ENCODE data around the gene REL.

REL gene

DNA sequence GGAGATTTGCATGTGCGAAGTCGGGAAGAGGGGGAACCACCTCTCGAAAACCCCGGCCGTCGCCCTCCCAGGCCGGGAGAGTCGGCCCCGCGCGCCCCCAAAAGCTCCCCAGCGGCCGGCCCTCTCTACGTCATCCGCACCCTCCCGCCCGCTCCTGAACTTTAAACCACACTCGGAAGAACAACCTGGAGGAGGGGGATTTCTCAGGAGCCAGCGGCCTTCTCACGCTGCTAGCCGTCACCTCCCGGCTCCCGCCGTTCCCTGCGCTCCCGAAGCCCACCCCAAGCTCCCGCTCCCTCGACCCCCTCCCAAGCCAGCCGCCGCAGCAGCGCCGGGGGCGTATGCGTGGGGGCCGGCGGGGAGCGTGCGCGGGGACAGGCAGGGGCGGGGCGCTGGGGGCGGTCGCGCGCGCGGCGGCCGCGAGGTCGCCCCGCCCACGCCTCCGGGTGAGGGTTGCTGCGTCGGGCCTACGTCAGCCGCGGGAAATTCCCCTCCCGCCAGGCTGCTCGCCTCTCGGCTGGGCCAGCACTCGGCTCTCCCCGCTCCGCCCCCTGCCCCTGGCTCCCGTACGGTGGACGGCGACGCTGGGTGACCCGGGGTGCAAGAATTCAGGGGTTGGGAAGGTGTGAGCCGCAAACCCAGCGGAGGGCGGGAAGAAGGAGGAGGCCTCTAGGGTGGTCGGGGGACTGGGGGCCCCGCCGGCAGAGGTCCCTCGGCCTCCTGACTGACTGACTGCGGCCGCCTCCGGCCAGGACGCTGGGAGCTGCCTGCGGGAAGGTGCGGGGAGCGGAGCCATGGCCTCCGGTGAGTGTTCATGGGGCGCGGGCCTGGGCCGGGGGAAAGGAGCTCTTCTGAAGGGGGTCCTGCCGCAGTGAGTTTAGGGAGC, at the start of gene REL (continued):
- TF ChIP-seq, protein P1, sequence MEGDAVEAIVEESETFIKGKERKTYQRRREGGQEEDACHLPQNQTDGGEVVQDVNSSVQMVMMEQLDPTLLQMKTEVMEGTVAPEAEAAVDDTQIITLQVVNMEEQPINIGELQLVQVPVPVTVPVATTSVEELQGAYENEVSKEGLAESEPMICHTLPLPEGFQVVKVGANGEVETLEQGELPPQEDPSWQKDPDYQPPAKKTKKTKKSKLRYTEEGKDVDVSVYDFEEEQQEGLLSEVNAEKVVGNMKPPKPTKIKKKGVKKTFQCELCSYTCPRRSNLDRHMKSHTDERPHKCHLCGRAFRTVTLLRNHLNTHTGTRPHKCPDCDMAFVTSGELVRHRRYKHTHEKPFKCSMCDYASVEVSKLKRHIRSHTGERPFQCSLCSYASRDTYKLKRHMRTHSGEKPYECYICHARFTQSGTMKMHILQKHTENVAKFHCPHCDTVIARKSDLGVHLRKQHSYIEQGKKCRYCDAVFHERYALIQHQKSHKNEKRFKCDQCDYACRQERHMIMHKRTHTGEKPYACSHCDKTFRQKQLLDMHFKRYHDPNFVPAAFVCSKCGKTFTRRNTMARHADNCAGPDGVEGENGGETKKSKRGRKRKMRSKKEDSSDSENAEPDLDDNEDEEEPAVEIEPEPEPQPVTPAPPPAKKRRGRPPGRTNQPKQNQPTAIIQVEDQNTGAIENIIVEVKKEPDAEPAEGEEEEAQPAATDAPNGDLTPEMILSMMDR (tag by site-specific recombination; IDR thresholded peaks at IDR 0.05), result peak; percentile 70
- TF ChIP-seq GLIS2 (tag by site-specific recombination; IDR thresholded peaks at IDR 0.05) (peak; percentile 91), SP3 (tag by site-specific recombination; IDR thresholded peaks at IDR 0.05) (peak; percentile 62; the same call in 1 of the 2 replicates), ZNF701 (tag by site-specific recombination; IDR thresholded peaks at IDR 0.05) (no peak), ZNF221 (tag by site-specific recombination; IDR thresholded peaks at IDR 0.05; ENCODE audit: borderline replicate concordance) (no peak), ZNF830 (tag by site-specific recombination; IDR thresholded peaks at IDR 0.05; ENCODE audit: low read depth) (no peak), ZBTB7A (tag by site-specific recombination; IDR thresholded peaks at IDR 0.05; ENCODE audit: low read depth) (no peak), GLIS1 (tag by site-specific recombination; IDR thresholded peaks at IDR 0.05) (peak; percentile 70), ZNF654 (tag by site-specific recombination; IDR thresholded peaks at IDR 0.05; ENCODE audit: low read depth) (no peak), ZSCAN23 (tag by site-specific recombination; IDR thresholded peaks at IDR 0.05) (no peak; the same call in 1 of the 2 replicates), ZNF621 (tag by site-specific recombination; IDR thresholded peaks at IDR 0.05) (no peak), ZNF394 (tag by site-specific recombination; IDR thresholded peaks at IDR 0.05; ENCODE audit: borderline replicate concordance) (peak; percentile 13; the same call in 1 of the 2 replicates), YY1 (tag by site-specific recombination; IDR thresholded peaks at IDR 0.05) (peak; percentile 49; the same call in 1 of the 2 replicates), ZNF76 (tag by site-specific recombination; IDR thresholded peaks at IDR 0.05; ENCODE audit: borderline replicate concordance, low read depth) (peak; percentile 64; the same call in 1 of the 2 replicates), ZFP37 (tag by site-specific recombination; IDR thresholded peaks at IDR 0.05) (peak; percentile 74; the same call in 1 of the 2 replicates), ZNF121 (tag by site-specific recombination; IDR thresholded peaks at IDR 0.05) (no peak), RBAK (tag by site-specific recombination; IDR thresholded peaks at IDR 0.05) (no peak), ZEB2 (tag by site-specific recombination; IDR thresholded peaks at IDR 0.05) (peak; percentile 71), ZIC2 (tag by site-specific recombination; IDR thresholded peaks at IDR 0.05) (peak; percentile 74), ZNF335 (tag by site-specific recombination; conservative IDR thresholded peaks at IDR 0.05) (peak; percentile 77), ZNF2 (tag by site-specific recombination; IDR thresholded peaks at IDR 0.05) (peak; percentile 26; the same call in 1 of the 2 replicates)
- TF ChIP-seq, protein P2, sequence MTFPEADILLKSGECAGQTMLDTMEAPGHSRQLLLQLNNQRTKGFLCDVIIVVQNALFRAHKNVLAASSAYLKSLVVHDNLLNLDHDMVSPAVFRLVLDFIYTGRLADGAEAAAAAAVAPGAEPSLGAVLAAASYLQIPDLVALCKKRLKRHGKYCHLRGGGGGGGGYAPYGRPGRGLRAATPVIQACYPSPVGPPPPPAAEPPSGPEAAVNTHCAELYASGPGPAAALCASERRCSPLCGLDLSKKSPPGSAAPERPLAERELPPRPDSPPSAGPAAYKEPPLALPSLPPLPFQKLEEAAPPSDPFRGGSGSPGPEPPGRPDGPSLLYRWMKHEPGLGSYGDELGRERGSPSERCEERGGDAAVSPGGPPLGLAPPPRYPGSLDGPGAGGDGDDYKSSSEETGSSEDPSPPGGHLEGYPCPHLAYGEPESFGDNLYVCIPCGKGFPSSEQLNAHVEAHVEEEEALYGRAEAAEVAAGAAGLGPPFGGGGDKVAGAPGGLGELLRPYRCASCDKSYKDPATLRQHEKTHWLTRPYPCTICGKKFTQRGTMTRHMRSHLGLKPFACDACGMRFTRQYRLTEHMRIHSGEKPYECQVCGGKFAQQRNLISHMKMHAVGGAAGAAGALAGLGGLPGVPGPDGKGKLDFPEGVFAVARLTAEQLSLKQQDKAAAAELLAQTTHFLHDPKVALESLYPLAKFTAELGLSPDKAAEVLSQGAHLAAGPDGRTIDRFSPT (tag by site-specific recombination; IDR thresholded peaks at IDR 0.05), result no peak
- TF ChIP-seq, protein P3, sequence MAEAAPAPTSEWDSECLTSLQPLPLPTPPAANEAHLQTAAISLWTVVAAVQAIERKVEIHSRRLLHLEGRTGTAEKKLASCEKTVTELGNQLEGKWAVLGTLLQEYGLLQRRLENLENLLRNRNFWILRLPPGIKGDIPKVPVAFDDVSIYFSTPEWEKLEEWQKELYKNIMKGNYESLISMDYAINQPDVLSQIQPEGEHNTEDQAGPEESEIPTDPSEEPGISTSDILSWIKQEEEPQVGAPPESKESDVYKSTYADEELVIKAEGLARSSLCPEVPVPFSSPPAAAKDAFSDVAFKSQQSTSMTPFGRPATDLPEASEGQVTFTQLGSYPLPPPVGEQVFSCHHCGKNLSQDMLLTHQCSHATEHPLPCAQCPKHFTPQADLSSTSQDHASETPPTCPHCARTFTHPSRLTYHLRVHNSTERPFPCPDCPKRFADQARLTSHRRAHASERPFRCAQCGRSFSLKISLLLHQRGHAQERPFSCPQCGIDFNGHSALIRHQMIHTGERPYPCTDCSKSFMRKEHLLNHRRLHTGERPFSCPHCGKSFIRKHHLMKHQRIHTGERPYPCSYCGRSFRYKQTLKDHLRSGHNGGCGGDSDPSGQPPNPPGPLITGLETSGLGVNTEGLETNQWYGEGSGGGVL (tag by site-specific recombination; IDR thresholded peaks at IDR 0.05), result peak; percentile 90
- TF ChIP-seq, protein P4, sequence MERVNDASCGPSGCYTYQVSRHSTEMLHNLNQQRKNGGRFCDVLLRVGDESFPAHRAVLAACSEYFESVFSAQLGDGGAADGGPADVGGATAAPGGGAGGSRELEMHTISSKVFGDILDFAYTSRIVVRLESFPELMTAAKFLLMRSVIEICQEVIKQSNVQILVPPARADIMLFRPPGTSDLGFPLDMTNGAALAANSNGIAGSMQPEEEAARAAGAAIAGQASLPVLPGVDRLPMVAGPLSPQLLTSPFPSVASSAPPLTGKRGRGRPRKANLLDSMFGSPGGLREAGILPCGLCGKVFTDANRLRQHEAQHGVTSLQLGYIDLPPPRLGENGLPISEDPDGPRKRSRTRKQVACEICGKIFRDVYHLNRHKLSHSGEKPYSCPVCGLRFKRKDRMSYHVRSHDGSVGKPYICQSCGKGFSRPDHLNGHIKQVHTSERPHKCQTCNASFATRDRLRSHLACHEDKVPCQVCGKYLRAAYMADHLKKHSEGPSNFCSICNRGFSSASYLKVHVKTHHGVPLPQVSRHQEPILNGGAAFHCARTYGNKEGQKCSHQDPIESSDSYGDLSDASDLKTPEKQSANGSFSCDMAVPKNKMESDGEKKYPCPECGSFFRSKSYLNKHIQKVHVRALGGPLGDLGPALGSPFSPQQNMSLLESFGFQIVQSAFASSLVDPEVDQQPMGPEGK (tag by site-specific recombination; IDR thresholded peaks at IDR 0.05), result peak; percentile 89
- TF ChIP-seq, protein P5, sequence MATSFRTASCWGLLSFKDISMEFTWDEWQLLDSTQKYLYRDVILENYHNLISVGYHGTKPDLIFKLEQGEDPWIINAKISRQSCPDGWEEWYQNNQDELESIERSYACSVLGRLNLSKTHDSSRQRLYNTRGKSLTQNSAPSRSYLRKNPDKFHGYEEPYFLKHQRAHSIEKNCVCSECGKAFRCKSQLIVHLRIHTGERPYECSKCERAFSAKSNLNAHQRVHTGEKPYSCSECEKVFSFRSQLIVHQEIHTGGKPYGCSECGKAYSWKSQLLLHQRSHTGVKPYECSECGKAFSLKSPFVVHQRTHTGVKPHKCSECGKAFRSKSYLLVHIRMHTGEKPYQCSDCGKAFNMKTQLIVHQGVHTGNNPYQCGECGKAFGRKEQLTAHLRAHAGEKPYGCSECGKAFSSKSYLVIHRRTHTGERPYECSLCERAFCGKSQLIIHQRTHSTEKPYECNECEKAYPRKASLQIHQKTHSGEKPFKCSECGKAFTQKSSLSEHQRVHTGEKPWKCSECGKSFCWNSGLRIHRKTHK (tag by site-specific recombination; IDR thresholded peaks at IDR 0.05), result no peak
- TF ChIP-seq, protein P6, sequence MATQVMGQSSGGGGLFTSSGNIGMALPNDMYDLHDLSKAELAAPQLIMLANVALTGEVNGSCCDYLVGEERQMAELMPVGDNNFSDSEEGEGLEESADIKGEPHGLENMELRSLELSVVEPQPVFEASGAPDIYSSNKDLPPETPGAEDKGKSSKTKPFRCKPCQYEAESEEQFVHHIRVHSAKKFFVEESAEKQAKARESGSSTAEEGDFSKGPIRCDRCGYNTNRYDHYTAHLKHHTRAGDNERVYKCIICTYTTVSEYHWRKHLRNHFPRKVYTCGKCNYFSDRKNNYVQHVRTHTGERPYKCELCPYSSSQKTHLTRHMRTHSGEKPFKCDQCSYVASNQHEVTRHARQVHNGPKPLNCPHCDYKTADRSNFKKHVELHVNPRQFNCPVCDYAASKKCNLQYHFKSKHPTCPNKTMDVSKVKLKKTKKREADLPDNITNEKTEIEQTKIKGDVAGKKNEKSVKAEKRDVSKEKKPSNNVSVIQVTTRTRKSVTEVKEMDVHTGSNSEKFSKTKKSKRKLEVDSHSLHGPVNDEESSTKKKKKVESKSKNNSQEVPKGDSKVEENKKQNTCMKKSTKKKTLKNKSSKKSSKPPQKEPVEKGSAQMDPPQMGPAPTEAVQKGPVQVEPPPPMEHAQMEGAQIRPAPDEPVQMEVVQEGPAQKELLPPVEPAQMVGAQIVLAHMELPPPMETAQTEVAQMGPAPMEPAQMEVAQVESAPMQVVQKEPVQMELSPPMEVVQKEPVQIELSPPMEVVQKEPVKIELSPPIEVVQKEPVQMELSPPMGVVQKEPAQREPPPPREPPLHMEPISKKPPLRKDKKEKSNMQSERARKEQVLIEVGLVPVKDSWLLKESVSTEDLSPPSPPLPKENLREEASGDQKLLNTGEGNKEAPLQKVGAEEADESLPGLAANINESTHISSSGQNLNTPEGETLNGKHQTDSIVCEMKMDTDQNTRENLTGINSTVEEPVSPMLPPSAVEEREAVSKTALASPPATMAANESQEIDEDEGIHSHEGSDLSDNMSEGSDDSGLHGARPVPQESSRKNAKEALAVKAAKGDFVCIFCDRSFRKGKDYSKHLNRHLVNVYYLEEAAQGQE (tag by site-specific recombination; IDR thresholded peaks at IDR 0.05), result peak; percentile 14; the same call in 1 of the 2 replicates

Data from HEK293 (cell line).